CD4-positive, CD25-positive, alpha-beta regulatory T cell (primary cell): ENCODE measurements around the gene MTA1. TPM values are rescaled to one million over a fixed set of nuclear protein-coding genes. Genes with fewer than 3 reads are reported as not detected.

Source experiments
- ATAC-seq, 2 donors: fragments of 150-1000 bp; cut with Tn5 transposase; one replicate each; pipeline ENCODE4 v1.10.0; 2021; ENCODE audit warnings: low read depth in 2 of 2, moderate number of reproducible peaks in 2 of 2, moderate library complexity in 1 of 2
- DNase-seq, 3 donors: peaks; one replicate each; pipeline versions ENCODE4 v3.0.0 to v3.0.0-alpha.2; 2012 to 2022; ENCODE audit warnings: mixed read lengths in 1 of 3
- H3K27ac ChIP-seq: one replicate; pipeline ENCODE4 v1.7.0; 2013; ENCODE audit warnings: mild to moderate bottlenecking, low read length; ENCODE audit not compliant: insufficient read depth, poor library complexity, severe bottlenecking
- H3K27me3 ChIP-seq: one replicate; pipeline ENCODE4 v1.7.0; 2013; ENCODE audit warnings: low read length; ENCODE audit not compliant: control insufficient read depth, insufficient read depth
- H3K36me3 ChIP-seq: one replicate; pipeline ENCODE4 v1.7.0; 2013; ENCODE audit warnings: mild to moderate bottlenecking, low read length, moderate library complexity; ENCODE audit not compliant: control insufficient read depth, insufficient read depth
- H3K4me1 ChIP-seq: 2 replicates; pipeline ENCODE4 v1.7.0; 2013; ENCODE audit warnings: mild to moderate bottlenecking, low read length; ENCODE audit not compliant: insufficient read depth, control insufficient read depth, poor library complexity, severe bottlenecking
- H3K4me3 ChIP-seq: one replicate; pipeline ENCODE4 v1.7.0; 2013; ENCODE audit warnings: low read depth, mild to moderate bottlenecking, low read length, moderate library complexity
- H3K9me3 ChIP-seq, 2 experiments: 1 replicate in 1 of 2; 2 replicates in 1 of 2; pipeline ENCODE4 v1.7.0; 2013; ENCODE audit warnings: low read length in 2 of 2, mild to moderate bottlenecking in 1 of 2, moderate library complexity in 1 of 2; ENCODE audit not compliant: control insufficient read depth in 2 of 2
- H3K27ac Mint-ChIP-seq, 3 donors: one replicate each; pipeline ENCODE4 v1.8.0; 2020 to 2022; ENCODE audit warnings: mild to moderate bottlenecking in 3 of 3, mixed read lengths in 3 of 3, moderate library complexity in 2 of 3
- H3K27me3 Mint-ChIP-seq: one replicate; pipeline ENCODE4 v1.8.0; 2022; ENCODE audit warnings: mild to moderate bottlenecking, mixed read lengths
- H3K36me3 Mint-ChIP-seq: one replicate; pipeline ENCODE4 v1.8.0; 2020; ENCODE audit warnings: mixed read lengths
- H3K4me1 Mint-ChIP-seq, 4 donors: one replicate each; pipeline ENCODE4 v1.8.0; 2020 to 2022; ENCODE audit warnings: mixed read lengths in 4 of 4, mild to moderate bottlenecking in 1 of 4
- H3K4me3 Mint-ChIP-seq, 4 donors: one replicate each; pipeline ENCODE4 v1.8.0; 2020 to 2022; ENCODE audit warnings: mild to moderate bottlenecking in 4 of 4, mixed read lengths in 4 of 4, moderate library complexity in 3 of 4
- H3K9me3 Mint-ChIP-seq, 7 donors: one replicate each; pipeline ENCODE4 v1.8.0; 2020 to 2022; ENCODE audit warnings: mixed read lengths in 7 of 7, mild to moderate bottlenecking in 3 of 7, moderate library complexity in 2 of 7
- polyA plus RNA-seq, 4 donors: library from polyadenylated mRNA; unstranded; fragments of 300-500 nt; fragmentation: Illumina TruSeq; gene quantifications; one replicate each; pipeline ENCODE4 v1.2.3, GENCODE V29; 2021
- total RNA-seq: library from RNA; stranded (reverse); gene quantifications from one replicate; pipeline ENCODE4 v1.2.3, GENCODE V29; 2022

MTA1 gene
- total and polyA plus RNA-seq, 5 donors from 2014 or later: 2.5 to 123 (median 3.1) TPM

DNA sequence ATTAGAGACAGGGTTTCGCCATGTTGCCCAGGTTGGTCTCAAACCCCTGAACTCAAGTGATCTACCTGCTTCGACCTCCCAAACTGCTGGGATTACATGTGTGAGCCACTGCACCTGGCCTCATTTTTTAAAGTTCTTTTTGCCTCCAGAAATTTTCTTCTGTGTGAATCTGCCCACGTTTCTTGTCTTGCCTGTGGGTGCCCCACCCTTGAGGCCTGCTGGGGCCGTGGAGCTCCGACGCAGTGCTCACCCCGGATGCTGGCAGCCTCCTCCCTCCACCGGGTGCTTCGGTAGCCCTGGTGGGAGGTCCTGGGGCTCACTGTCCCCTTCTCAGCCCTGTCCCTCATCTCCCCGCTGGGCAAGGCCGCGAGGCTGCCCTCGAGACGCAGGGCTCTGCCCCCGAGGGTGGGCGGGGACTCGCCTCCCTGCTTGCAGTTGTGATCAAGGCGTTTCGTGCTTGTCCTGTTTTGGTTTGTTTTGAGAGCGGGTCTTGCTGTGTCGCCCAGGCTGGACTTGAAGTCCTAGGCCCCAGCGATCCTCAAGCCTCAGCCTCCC lies 35.5 kb downstream of the MTA1 start:
- DNase-seq (no peak), ATAC-seq (no peak)
- no peaks in the 10 kb centered on the region for H3K9me3 Mint-ChIP-seq
- no peak overlapping the region for H3K27ac ChIP-seq
- no peaks in the 10 kb centered on the region for H3K4me1 ChIP-seq
- H3K27me3 ChIP-seq: no peaks in the 10 kb centered on the region
- H3K9me3 ChIP-seq: no peaks in the 10 kb centered on the region
- no peak overlapping the region for H3K4me3 ChIP-seq
- H3K4me1 Mint-ChIP-seq: peaks cover 0 to 2% (median under 1%) of the 10 kb centered on the region in 4 donors
- no peaks in the 10 kb centered on the region for H3K27me3 Mint-ChIP-seq
- no peak overlapping the region for H3K4me3 Mint-ChIP-seq
- no peak overlapping the region for H3K27ac Mint-ChIP-seq
- H3K36me3 Mint-ChIP-seq: peaks cover 8% of the 10 kb centered on the region
- peaks cover 16% of the 10 kb centered on the region for H3K36me3 ChIP-seq

DNA sequence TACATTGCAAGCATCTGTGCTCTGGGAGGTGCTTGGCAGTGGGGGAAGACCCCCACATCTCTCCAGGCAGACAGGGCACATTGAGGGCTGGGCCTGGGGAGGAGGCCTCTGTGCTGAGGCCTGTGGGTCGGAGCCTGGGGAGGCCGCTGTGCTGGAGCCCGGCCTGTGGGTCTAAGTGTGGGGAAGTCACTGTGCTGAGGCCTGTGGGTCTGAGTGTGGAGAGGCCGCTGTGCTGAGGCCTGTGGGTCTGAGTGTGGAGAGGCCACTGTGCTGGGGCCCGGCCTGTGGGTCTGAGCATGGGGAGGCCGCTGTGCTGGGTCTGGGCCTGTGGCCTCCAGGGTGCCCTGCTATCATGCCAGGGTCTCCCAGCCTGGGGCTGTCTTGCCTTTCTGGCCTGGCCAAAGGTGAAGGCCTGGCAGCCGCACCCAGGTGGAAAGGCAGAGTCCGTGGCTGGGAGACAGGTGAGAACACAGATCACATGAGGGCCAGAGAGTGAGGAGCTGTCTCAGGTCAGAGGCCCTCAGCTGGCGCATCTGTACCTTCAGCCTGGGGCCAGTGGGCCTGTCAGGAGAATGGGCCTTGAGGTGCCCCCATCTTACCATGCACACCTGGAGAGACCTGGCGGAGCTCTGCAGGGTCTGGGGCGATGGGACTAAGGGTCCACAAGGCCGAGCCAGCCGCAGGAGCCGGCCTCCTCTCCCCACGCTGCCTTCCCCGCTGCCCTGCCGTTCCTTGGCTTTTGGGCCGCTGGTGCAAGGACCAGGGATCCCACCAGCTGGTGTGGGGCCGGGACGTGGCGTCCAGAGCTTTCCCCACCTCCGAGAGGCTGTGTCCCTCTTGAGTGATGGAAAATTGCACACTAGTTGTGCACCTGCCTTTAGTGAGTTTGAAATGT lies 36.4 kb downstream of the MTA1 start:
- peaks cover 17% of the 10 kb centered on the region for H3K36me3 ChIP-seq
- no peaks in the 10 kb centered on the region for H3K27me3 ChIP-seq
- Mint-ChIP-seq H3K4me1 (peaks cover 0 to 2% (median under 1%) of the 10 kb centered on the region in 4 donors), H3K27ac (no peak overlapping the region), H3K27me3 (no peaks in the 10 kb centered on the region), H3K9me3 (no peaks in the 10 kb centered on the region), H3K36me3 (peaks cover 8% of the 10 kb centered on the region), H3K4me3 (no peak overlapping the region)
- no peaks in the 10 kb centered on the region for H3K4me1 ChIP-seq
- no peak for DNase-seq
- ATAC-seq: no peak
- H3K27ac ChIP-seq: no peak overlapping the region
- no peaks in the 10 kb centered on the region for H3K9me3 ChIP-seq
- H3K4me3 ChIP-seq: no peak overlapping the region

GRCh38 chr14:105456736-105457617 lies 37.4 kb downstream of the MTA1 start:
- no peak for DNase-seq
- Mint-ChIP-seq H3K36me3 (peaks cover 8% of the 10 kb centered on the region), H3K9me3 (no peaks in the 10 kb centered on the region), H3K4me1 (peaks cover 0 to 2% (median under 1%) of the 10 kb centered on the region in 4 donors), H3K4me3 (no peak overlapping the region), H3K27me3 (no peaks in the 10 kb centered on the region), H3K27ac (no peak overlapping the region)
- peaks cover 19% of the 10 kb centered on the region for H3K36me3 ChIP-seq
- H3K27me3 ChIP-seq: no peaks in the 10 kb centered on the region
- H3K4me1 ChIP-seq: no peaks in the 10 kb centered on the region
- H3K27ac ChIP-seq: no peak overlapping the region
- H3K9me3 ChIP-seq: no peaks in the 10 kb centered on the region
- no peak overlapping the region for H3K4me3 ChIP-seq
- ATAC-seq: no peak

GRCh38 chr14:105458010-105458409 lies 38.4 kb downstream of the MTA1 start:
- Mint-ChIP-seq H3K4me1 (no peaks in the 10 kb centered on the region), H3K9me3 (no peaks in the 10 kb centered on the region), H3K4me3 (no peak overlapping the region), H3K36me3 (peaks cover 4% of the 10 kb centered on the region), H3K27ac (no peak overlapping the region), H3K27me3 (no peaks in the 10 kb centered on the region)
- H3K9me3 ChIP-seq: no peaks in the 10 kb centered on the region
- peaks cover 15% of the 10 kb centered on the region for H3K36me3 ChIP-seq
- no peak for DNase-seq
- H3K4me3 ChIP-seq: no peak overlapping the region
- no peak for ATAC-seq
- H3K4me1 ChIP-seq: no peaks in the 10 kb centered on the region
- H3K27me3 ChIP-seq: no peaks in the 10 kb centered on the region
- H3K27ac ChIP-seq: no peak overlapping the region

DNA sequence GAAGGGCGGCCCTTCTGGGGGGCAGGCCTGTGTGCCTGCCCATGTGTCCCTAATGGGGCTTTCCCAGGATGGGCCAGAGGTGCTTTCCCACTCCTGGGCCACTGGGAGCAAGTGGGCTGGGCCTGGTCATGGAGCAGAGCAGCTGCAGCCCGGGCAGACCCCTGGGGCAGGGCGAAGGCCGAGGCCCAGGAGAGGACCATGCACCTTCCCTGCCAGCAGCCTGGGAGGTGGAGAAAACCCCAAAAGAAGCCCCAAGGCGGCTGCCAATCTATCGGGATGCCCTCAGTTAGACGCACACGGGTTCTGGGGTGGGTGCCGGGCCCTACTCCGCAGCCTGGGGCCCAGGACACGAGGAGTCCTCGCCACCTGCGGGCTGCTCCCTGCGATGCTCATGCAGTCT lies 38.9 kb downstream of the MTA1 start:
- no peak for DNase-seq
- Histone ChIP-seq H3K4me1 (no peaks in the 10 kb centered on the region), H3K9me3 (no peaks in the 10 kb centered on the region), H3K4me3 (no peak overlapping the region), H3K36me3 (peaks cover 15% of the 10 kb centered on the region), H3K27me3 (no peaks in the 10 kb centered on the region), H3K27ac (no peak overlapping the region)
- H3K27me3 Mint-ChIP-seq: no peaks in the 10 kb centered on the region
- H3K36me3 Mint-ChIP-seq: peaks cover 4% of the 10 kb centered on the region
- no peaks in the 10 kb centered on the region for H3K9me3 Mint-ChIP-seq
- H3K27ac Mint-ChIP-seq: no peak overlapping the region
- H3K4me1 Mint-ChIP-seq: no peaks in the 10 kb centered on the region
- no peak for ATAC-seq
- H3K4me3 Mint-ChIP-seq: no peak overlapping the region

DNA sequence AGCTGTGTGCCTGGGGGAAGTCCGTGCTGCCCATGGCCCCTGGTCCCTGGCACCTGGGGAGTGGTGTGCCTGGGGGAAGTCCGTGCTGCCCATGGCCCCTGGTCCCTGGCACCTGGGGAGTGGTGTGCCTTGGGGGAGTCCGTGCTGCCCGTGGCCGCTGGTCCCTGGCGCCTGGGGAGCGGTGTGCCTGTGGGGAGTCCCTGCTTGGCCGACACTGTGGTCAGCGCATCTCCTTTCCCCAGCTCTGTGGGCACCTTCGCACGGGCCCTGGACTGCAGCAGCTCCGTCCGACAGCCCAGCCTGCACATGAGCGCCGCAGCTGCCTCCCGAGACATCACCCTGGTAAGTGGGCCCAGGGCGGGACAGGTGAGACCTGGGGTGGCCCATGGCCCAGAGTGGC lies 40.5 kb downstream of the MTA1 start:
- H3K4me1 Mint-ChIP-seq: no peaks in the 10 kb centered on the region
- no peak overlapping the region for H3K4me3 Mint-ChIP-seq
- H3K4me3 ChIP-seq: no peak overlapping the region
- H3K27me3 Mint-ChIP-seq: no peaks in the 10 kb centered on the region
- peaks cover 15% of the 10 kb centered on the region for H3K36me3 ChIP-seq
- H3K9me3 Mint-ChIP-seq: no peaks in the 10 kb centered on the region
- no peak overlapping the region for H3K27ac ChIP-seq
- H3K9me3 ChIP-seq: no peaks in the 10 kb centered on the region
- no peak overlapping the region for H3K27ac Mint-ChIP-seq
- peaks cover 4% of the 10 kb centered on the region for H3K36me3 Mint-ChIP-seq
- no peaks in the 10 kb centered on the region for H3K4me1 ChIP-seq
- no peak for ATAC-seq
- no peaks in the 10 kb centered on the region for H3K27me3 ChIP-seq
- no peak for DNase-seq

- H3K27me3 ChIP-seq: no peaks in the 10 kb centered on the region
- DNase-seq (no peak), ATAC-seq (no peak)
- H3K27ac Mint-ChIP-seq: no peak overlapping the region
- H3K36me3 ChIP-seq: peaks cover 11% of the 10 kb centered on the region
- H3K27me3 Mint-ChIP-seq: no peaks in the 10 kb centered on the region
- H3K36me3 Mint-ChIP-seq: peaks cover under 1% of the 10 kb centered on the region
- H3K4me1 ChIP-seq: no peaks in the 10 kb centered on the region
- H3K27ac ChIP-seq: no peak overlapping the region
- no peaks in the 10 kb centered on the region for H3K9me3 ChIP-seq
- no peaks in the 10 kb centered on the region for H3K9me3 Mint-ChIP-seq
- H3K4me3 Mint-ChIP-seq: no peak overlapping the region
- no peak overlapping the region for H3K4me3 ChIP-seq
- no peaks in the 10 kb centered on the region for H3K4me1 Mint-ChIP-seq
These were observed 41.0 kb downstream of the MTA1 start for GRCh38 chr14:105460616-105461015.
